TTC549 (cell line): ENCODE measurements around the gene REPS2.
"Not testable (repeated sequence)": the region's sequence is repeated elsewhere in the genome, so short reads cannot be mapped to it uniquely, and the experiment has no call there.

Experiments used
- FAIRE-seq: peaks from 2 replicates; lab custom pipeline; 2012; peaks lifted over from hg19 to GRCh38; lab: Jason Lieb, UNC

The REPS2 gene

GRCh38 chrX:16964976-16965375 is 18.5 kb downstream of the REPS2 start:
- not testable (repeated sequence) for FAIRE-seq

GRCh38 chrX:16966752-16967448 is 20.4 kb downstream of the REPS2 start:
- no peak for FAIRE-seq

- FAIRE-seq, result not testable (repeated sequence)
Measured at GRCh38 chrX:16968753-16969152, 22.3 kb downstream of the REPS2 start.

- FAIRE-seq, result no peak
Measured at GRCh38 chrX:16970977-16971376, 24.5 kb downstream of the REPS2 start.

- no peak for FAIRE-seq
Measured at GRCh38 chrX:16971694-16972093, 25.2 kb downstream of the REPS2 start.

GRCh38 chrX:16975233-16975632 is 28.8 kb downstream of the REPS2 start:
- no peak for FAIRE-seq

GRCh38 chrX:16977771-16978170 is 31.3 kb downstream of the REPS2 start:
- no peak for FAIRE-seq

- FAIRE-seq, result no peak
Measured at GRCh38 chrX:16978193-16978984, 31.9 kb downstream of the REPS2 start.

GRCh38 chrX:16979226-16979625 is 32.8 kb downstream of the REPS2 start:
- no peak for FAIRE-seq

- no peak for FAIRE-seq
Measured at GRCh38 chrX:16981209-16981608, 34.8 kb downstream of the REPS2 start.

GRCh38 chrX:16981980-16982379 is 35.5 kb downstream of the REPS2 start:
- no peak for FAIRE-seq

- FAIRE-seq, result no peak
Measured at GRCh38 chrX:16983051-16983450, 36.6 kb downstream of the REPS2 start.

- FAIRE-seq, result no peak
Measured at GRCh38 chrX:16985286-16985685, 38.8 kb downstream of the REPS2 start.

- no peak for FAIRE-seq
Measured at GRCh38 chrX:16986169-16986568, 39.7 kb downstream of the REPS2 start.

GRCh38 chrX:16989750-16990149 is 43.3 kb downstream of the REPS2 start:
- FAIRE-seq, result no peak

- no peak for FAIRE-seq
Measured at GRCh38 chrX:16990839-16991238, 44.4 kb downstream of the REPS2 start.

GRCh38 chrX:16992445-16992844 is 46.0 kb downstream of the REPS2 start:
- no peak for FAIRE-seq

GRCh38 chrX:16992951-16993350 is 46.5 kb downstream of the REPS2 start:
- no peak for FAIRE-seq

- no peak for FAIRE-seq
Measured at GRCh38 chrX:16993791-16994318, 47.4 kb downstream of the REPS2 start.

GRCh38 chrX:16994736-16995135 is 48.3 kb downstream of the REPS2 start:
- no peak for FAIRE-seq

GRCh38 chrX:16997313-16997712 is 50.9 kb downstream of the REPS2 start:
- FAIRE-seq, result no peak

- FAIRE-seq, result no peak
Measured at GRCh38 chrX:16999275-16999674, 52.8 kb downstream of the REPS2 start.

- no peak for FAIRE-seq
Measured at GRCh38 chrX:17000751-17001150, 54.3 kb downstream of the REPS2 start.
